SK-N-SH (cell line): ENCODE results near the gene KCNJ15. TPM values are rescaled to one million over a fixed set of nuclear protein-coding genes. Genes with fewer than 3 reads are reported as not detected.

Experiments used
- CTCF ChIA-PET: fragments of 300-600, 350-600 bp; formaldehyde crosslinking; extraction: SDS; loops from one replicate; lab custom pipeline; 2021; lab: Yijun Ruan, JAX
- POLR2A ChIA-PET: fragments of 350-600 bp; sonication (Branson Sonifier 250); formaldehyde crosslinking; extraction: SDS; loops from one replicate; lab custom pipeline; 2020; ENCODE audit warnings: antibody characterized with exemption, inconsistent platforms; lab: Yijun Ruan, JAX
- DNase-seq: peaks from one replicate; pipeline ENCODE4 v3.0.0; 2012
- H2AFZ ChIP-seq: fragments of 200-600 bp; sonication (generic); 2 replicates; pipeline ENCODE4 v1.8.1; 2016; ENCODE audit warnings: antibody characterized with exemption, mild to moderate bottlenecking, low read depth
- H3F3A ChIP-seq: fragments of 200-600 bp; sonication (generic); replicated peaks from 2 replicates; pipeline ENCODE3; 2016; ENCODE audit warnings: antibody characterized with exemption, mild to moderate bottlenecking; ENCODE audit not compliant: insufficient read depth
- H3K27ac ChIP-seq, 2 experiments: fragments of 200-500 bp in 1 of 2; fragments of 200-600 bp in 1 of 2; sonication (Bioruptor generic) in 1 of 2; sonication (generic), shearing (Covaris generic) in 1 of 2; 2 replicates each; pipeline versions ENCODE4 v1.5.1 to v1.6.1; 2014 to 2016; ENCODE audit warnings: low read depth in 2 of 2, inconsistent platforms in 1 of 2, low read length in 1 of 2, mild to moderate bottlenecking in 1 of 2, mixed read lengths in 1 of 2
- H3K27me3 ChIP-seq: fragments of 200-600 bp; sonication (generic), shearing (Covaris generic); 2 replicates; pipeline ENCODE4 v1.6.1; 2016; ENCODE audit warnings: mixed run types; ENCODE audit not compliant: insufficient read depth
- H3K36me3 ChIP-seq, 2 experiments: fragments of 200-500 bp in 1 of 2; fragments of 200-600 bp in 1 of 2; sonication (Bioruptor generic) in 1 of 2; sonication (generic) in 1 of 2; replicated peaks in 1 of 2; 2 replicates each; pipeline versions ENCODE3 to v1.5.1; 2014 to 2016; ENCODE audit warnings: low read length in 1 of 2, mild to moderate bottlenecking in 1 of 2; ENCODE audit not compliant: insufficient read depth in 2 of 2, control insufficient read depth in 1 of 2
- H3K4me1 ChIP-seq, 2 experiments: fragments of 200-500 bp in 1 of 2; fragments of 200-600 bp in 1 of 2; sonication (Bioruptor generic) in 1 of 2; sonication (generic), shearing (Covaris generic) in 1 of 2; 2 replicates each; pipeline versions ENCODE4 v1.5.1 to v1.6.1; 2014 to 2016; ENCODE audit warnings: low read depth in 1 of 2, low read length in 1 of 2, mixed run types in 1 of 2; ENCODE audit not compliant: insufficient read depth in 2 of 2, control insufficient read depth in 1 of 2
- H3K4me2 ChIP-seq: fragments of 200-600 bp; sonication (generic), shearing (Covaris generic); 2 replicates; pipeline ENCODE4 v1.6.1; 2017; ENCODE audit warnings: mixed run types
- H3K4me3 ChIP-seq, 2 experiments: fragments of 200-500 bp in 1 of 2; fragments of 200-600 bp in 1 of 2; sonication (Bioruptor generic) in 1 of 2; sonication (generic), shearing (Covaris generic) in 1 of 2; 2 replicates each; pipeline versions ENCODE4 v1.5.1 to v1.8.1; 2014 to 2016; ENCODE audit warnings: low read depth in 2 of 2, inconsistent platforms in 1 of 2, low read length in 1 of 2, mild to moderate bottlenecking in 1 of 2, mixed read lengths in 1 of 2, moderate library complexity in 1 of 2
- H3K79me2 ChIP-seq: fragments of 200-600 bp; sonication (generic); 2 replicates; pipeline ENCODE4 v1.8.1; 2017; ENCODE audit warnings: mild to moderate bottlenecking; ENCODE audit not compliant: insufficient read depth
- H3K9ac ChIP-seq: fragments of 200-600 bp; sonication (generic); 2 replicates; pipeline ENCODE4 v1.6.1; 2017; ENCODE audit warnings: mixed run types
- H3K9me2 ChIP-seq: fragments of 200-600 bp; sonication (generic); 2 replicates; pipeline ENCODE4 v1.6.1; 2017; ENCODE audit warnings: mixed run types
- H3K9me3 ChIP-seq: fragments of 200-600 bp; sonication (generic); 2 replicates; pipeline ENCODE4 v1.6.1; 2017; ENCODE audit warnings: mixed run types, mild to moderate bottlenecking, moderate library complexity
- H4K20me1 ChIP-seq: fragments of 200-600 bp; sonication (generic); 2 replicates; pipeline ENCODE4 v1.6.1; 2017; ENCODE audit warnings: mild to moderate bottlenecking, mixed run types; ENCODE audit not compliant: insufficient read depth
- EZH2phosphoT487 ChIP-seq: fragments of 200-600 bp; sonication (generic); IDR thresholded peaks from 2 replicates; pipeline ENCODE4 v1.6.1; 2017; ENCODE audit warnings: low read depth, mixed run types, mild to moderate bottlenecking, antibody characterized with exemption, moderate library complexity, borderline replicate concordance
- GABPA ChIP-seq: IDR thresholded peaks from 2 replicates; pipeline ENCODE4 v1.4.0; 2012; ENCODE audit warnings: low read depth, mild to moderate bottlenecking
- IRF3 ChIP-seq: fragments of 150-350 bp; IDR thresholded peaks from 2 replicates; pipeline ENCODE4 v1.6.1; 2016; ENCODE audit warnings: mild to moderate bottlenecking, low read depth, low read length
- MAX ChIP-seq: IDR thresholded peaks from 2 replicates; pipeline ENCODE4 v1.4.0; 2012; ENCODE audit warnings: low read depth
- MXI1 ChIP-seq: IDR thresholded peaks from 2 replicates; pipeline ENCODE4 v1.6.1; 2012; ENCODE audit warnings: mild to moderate bottlenecking, low read depth, low read length, improper control_type of control experiment
- NFIC ChIP-seq: IDR thresholded peaks from 2 replicates; pipeline ENCODE4 v1.4.0; 2012; ENCODE audit warnings: borderline replicate concordance
- NRF1 ChIP-seq: IDR thresholded peaks from 2 replicates; pipeline ENCODE4 v1.6.1; 2012; ENCODE audit warnings: low read depth, mild to moderate bottlenecking, low read length
- RFX5 ChIP-seq: IDR thresholded peaks from 2 replicates; pipeline ENCODE4 v1.6.1; 2012; ENCODE audit warnings: mild to moderate bottlenecking, improper control_type of control experiment, low read length
- RXRA ChIP-seq: IDR thresholded peaks from 2 replicates; pipeline ENCODE4 v1.4.0; 2012; ENCODE audit warnings: low read depth, mild to moderate bottlenecking, borderline replicate concordance
- SMC3 ChIP-seq: IDR thresholded peaks from 2 replicates; pipeline ENCODE4 v1.6.1; 2012; ENCODE audit warnings: low read depth, low read length, improper control_type of control experiment
- TCF12 ChIP-seq: IDR thresholded peaks from 2 replicates; pipeline ENCODE4 v1.4.0; 2012
- WGBS: methylation state at CpG from one replicate; pipeline ENCODE4 v1.1.6; 2017; ENCODE audit warnings: low lambda C conversion rate; 5-methylcytosine and 5-hydroxymethylcytosine counted together
- polyA plus RNA-seq, 3 experiments: library from polyadenylated mRNA; depleted of rRNA; stranded (reverse); fragments of >200 nt; gene quantifications; 2 replicates each; pipeline ENCODE4 v1.2.3, GENCODE V29; 2012

Gene KCNJ15
- polyA plus RNA-seq, 1 of the 3 experiments (the other 2 are of a cell fraction) = 0.03 TPM

GRCh38 chr21:38287476-38287875 lies 30.7 kb downstream of the KCNJ15 start:
- Histone ChIP-seq H3K4me1 (no peaks in the 10 kb centered on the region), H3K27ac (no peak overlapping the region), H4K20me1 (no peaks in the 10 kb centered on the region), H3K4me2 (no peak overlapping the region), H3K79me2 (no peaks in the 10 kb centered on the region), H3F3A (peaks cover 7% of the 10 kb centered on the region), H3K9ac (no peak overlapping the region), H3K27me3 (no peaks in the 10 kb centered on the region), H3K4me3 (no peak overlapping the region), H2AFZ (no peak overlapping the region), H3K36me3 (no peaks in the 10 kb centered on the region), H3K9me3 (no peaks in the 10 kb centered on the region)
- DNase-seq = no peak
- ChIA-PET CTCF (no interaction called here), POLR2A (no interaction called here)
- WGBS = 71% methylated on average over 1 of the region's 1 CpG
- no peak for TF ChIP-seq MXI1
- no peak for TF ChIP-seq TCF12
- TF ChIP-seq NRF1 = no peak
- TF ChIP-seq MAX = no peak
- TF ChIP-seq IRF3 = no peak
- no peak for TF ChIP-seq EZH2phosphoT487
- TF ChIP-seq, all 33 proteins: peak for 0
- H3K9me2 ChIP-seq = no peaks in the 10 kb centered on the region

GRCh38 chr21:38289705-38290485 lies 33.1 kb downstream of the KCNJ15 start:
- Histone ChIP-seq H2AFZ (no peak overlapping the region), H3K9me3 (no peaks in the 10 kb centered on the region), H3K27ac (no peak overlapping the region), H3K9me2 (no peaks in the 10 kb centered on the region), H3K9ac (no peak overlapping the region), H3K4me3 (no peak overlapping the region), H3F3A (no peaks in the 10 kb centered on the region), H3K27me3 (no peaks in the 10 kb centered on the region), H3K36me3 (no peaks in the 10 kb centered on the region), H3K79me2 (no peaks in the 10 kb centered on the region), H3K4me1 (no peaks in the 10 kb centered on the region), H4K20me1 (no peaks in the 10 kb centered on the region), H3K4me2 (no peak overlapping the region)
- TF ChIP-seq NFIC (no peak), SMC3 (no peak), EZH2phosphoT487 (no peak), GABPA (no peak), RFX5 (no peak), MXI1 (no peak), RXRA (no peak)
- CTCF ChIA-PET = no interaction called here
- DNase-seq = no peak
- POLR2A ChIA-PET = no interaction called here
- 69% methylated on average over 14 of the region's 14 CpGs for WGBS
